KMS-11 (cell line): ENCODE data around the gene FBXL4.
A peak's percentile ranks its signal among the peaks of the same experiment; 100 is the strongest.

Experiments
- H2AFZ ChIP-seq: fragments of 200-600 bp; sonication (generic); 2 replicates; pipeline ENCODE4 v1.6.1; 2016; ENCODE audit warnings: antibody characterized with exemption, mixed run types, low read depth
- H3K27ac ChIP-seq: fragments of 200-600 bp; sonication (generic); 2 replicates; pipeline ENCODE4 v1.6.1; 2016; ENCODE audit warnings: mild to moderate bottlenecking, mixed run types
- H3K27me3 ChIP-seq: fragments of 200-600 bp; sonication (generic); 2 replicates; pipeline ENCODE4 v1.6.1; 2017; ENCODE audit warnings: mild to moderate bottlenecking, low read depth, mixed run types, moderate library complexity; ENCODE audit not compliant: insufficient read depth
- H3K36me3 ChIP-seq: fragments of 200-600 bp; sonication (generic); 2 replicates; pipeline ENCODE4 v1.6.1; 2017; ENCODE audit warnings: mild to moderate bottlenecking, mixed run types; ENCODE audit not compliant: insufficient read depth
- H3K4me1 ChIP-seq: fragments of 200-600 bp; sonication (generic); 2 replicates; pipeline ENCODE4 v1.6.1; 2016; ENCODE audit warnings: mild to moderate bottlenecking, low read depth, mixed run types; ENCODE audit not compliant: poor library complexity, severe bottlenecking
- H3K4me2 ChIP-seq: fragments of 200-600 bp; sonication (generic); 2 replicates; pipeline ENCODE4 v1.7.0; 2016; ENCODE audit warnings: mild to moderate bottlenecking, mixed run types
- H3K4me3 ChIP-seq: fragments of 200-600 bp; sonication (generic); IDR thresholded peaks from 2 replicates; pipeline ENCODE4 v1.6.1; 2017; ENCODE audit warnings: low read depth, low read length, mixed read lengths; ENCODE audit not compliant: insufficient read depth
- H3K79me2 ChIP-seq: fragments of 200-600 bp; sonication (generic); 2 replicates; pipeline ENCODE4 v1.6.1; 2016; ENCODE audit warnings: low read depth, mixed run types; ENCODE audit not compliant: insufficient read depth
- H3K9ac ChIP-seq: fragments of 200-600 bp; sonication (generic); 2 replicates; pipeline ENCODE4 v1.6.1; 2016; ENCODE audit warnings: mild to moderate bottlenecking, mixed run types
- H4K20me1 ChIP-seq: fragments of 200-600 bp; sonication (generic); 2 replicates; pipeline ENCODE4 v1.6.1; 2016; ENCODE audit warnings: mild to moderate bottlenecking, mixed run types; ENCODE audit not compliant: insufficient read depth
- CTCF ChIP-seq: fragments of 200-600 bp; sonication (generic); conservative IDR thresholded peaks from 2 replicates; pipeline ENCODE4 v1.6.1; 2017; ENCODE audit warnings: low read depth, mild to moderate bottlenecking, antibody characterized with exemption, low read length, moderate library complexity, mixed read lengths

FBXL4 gene

DNA sequence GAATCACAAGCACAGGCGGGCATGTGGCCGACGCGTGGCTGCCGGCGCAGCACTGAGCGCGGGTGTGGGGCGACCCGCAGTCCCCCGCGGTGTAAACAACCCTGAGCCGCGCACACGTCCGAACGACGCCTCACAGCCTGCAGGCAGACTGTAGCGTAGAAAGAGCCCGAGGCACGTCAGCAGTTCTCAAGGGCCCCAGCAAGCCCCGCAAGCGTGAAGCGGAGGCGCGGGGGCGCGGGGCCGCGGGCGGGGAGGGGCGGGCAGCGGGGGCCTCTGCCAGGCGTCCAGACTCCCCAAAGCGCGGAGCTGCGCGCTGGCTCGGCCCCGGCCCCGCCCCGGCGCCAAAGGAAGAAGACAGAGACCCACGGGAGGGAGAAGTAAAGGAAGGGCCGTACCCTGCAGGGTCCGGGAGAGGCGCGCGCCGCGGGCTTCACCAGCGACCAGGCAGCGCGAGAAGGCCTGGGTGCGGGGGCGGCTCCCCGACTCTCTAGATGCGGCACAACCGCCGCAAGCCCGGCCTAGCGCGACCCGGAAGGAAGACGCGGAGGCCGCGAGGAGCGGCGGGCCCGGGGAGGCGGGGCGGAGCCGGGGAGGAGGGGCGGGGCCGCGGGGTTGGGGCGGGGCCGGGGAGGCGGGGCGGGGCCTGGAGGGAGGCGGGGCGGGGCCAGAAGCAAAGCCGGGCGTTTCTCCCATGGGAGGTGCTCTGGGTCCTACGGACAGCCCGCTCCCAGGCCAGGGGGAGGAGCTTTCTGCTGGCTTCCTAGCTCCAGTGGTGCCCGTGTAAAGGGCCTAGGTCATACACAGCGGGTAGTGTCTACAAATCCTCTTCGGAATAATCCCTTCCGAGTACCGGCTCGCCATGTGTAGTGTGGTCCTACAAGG is at the start of gene FBXL4:
FBXL4 (minus strand) TSS at position 536 of the 882 bp plus-strand sequence. CDS start 20,958 bp downstream, outside the sequence.
- Histone ChIP-seq H3K4me2 (peak within 1 kb of the TSS; percentile 80), H3K27ac (peak within 1 kb of the TSS; percentile 91), H3K27me3 (no peaks in the 10 kb centered on the region), H3K4me1 (peaks cover 19% of the 10 kb centered on the region), H4K20me1 (no peaks in the 10 kb centered on the region), H3K36me3 (no peaks in the 10 kb centered on the region), H3K4me3 (no peak within 1 kb of the TSS), H2AFZ (peak within 1 kb of the TSS; percentile 66), H3K79me2 (peaks cover 40% of the 10 kb centered on the region), H3K9ac (peak within 1 kb of the TSS; percentile 92)
- no peak for TF ChIP-seq CTCF

DNA sequence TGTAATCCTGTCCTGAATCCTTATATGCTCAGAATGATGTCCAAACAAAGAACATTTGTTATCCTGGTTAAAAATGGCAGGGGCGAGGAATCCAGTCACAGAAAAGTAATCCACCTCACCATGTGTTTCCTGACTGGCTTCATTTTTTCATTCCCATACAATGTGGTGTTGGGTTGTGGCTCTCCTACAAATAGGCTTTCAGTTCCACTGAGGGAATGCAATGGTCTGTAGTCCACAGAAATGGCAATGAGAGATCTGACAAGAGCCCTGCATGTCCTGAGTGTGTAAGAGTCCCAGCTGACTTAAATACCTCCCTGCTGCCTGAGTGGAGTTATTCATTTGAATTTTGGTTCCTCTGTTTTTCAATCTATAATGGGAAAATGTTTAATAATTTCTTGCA is 47.4 kb upstream of the FBXL4 start:
- H3K27me3 ChIP-seq, result no peaks in the 10 kb centered on the region
- H4K20me1 ChIP-seq, result no peaks in the 10 kb centered on the region
- no peak overlapping the region for H3K27ac ChIP-seq
- no peaks in the 10 kb centered on the region for H3K36me3 ChIP-seq
- no peaks in the 10 kb centered on the region for H3K79me2 ChIP-seq
- no peak overlapping the region for H2AFZ ChIP-seq
- no peak overlapping the region for H3K9ac ChIP-seq
- no peaks in the 10 kb centered on the region for H3K4me1 ChIP-seq
- H3K4me2 ChIP-seq, result no peak overlapping the region
- no peak for TF ChIP-seq CTCF
- no peak overlapping the region for H3K4me3 ChIP-seq

DNA sequence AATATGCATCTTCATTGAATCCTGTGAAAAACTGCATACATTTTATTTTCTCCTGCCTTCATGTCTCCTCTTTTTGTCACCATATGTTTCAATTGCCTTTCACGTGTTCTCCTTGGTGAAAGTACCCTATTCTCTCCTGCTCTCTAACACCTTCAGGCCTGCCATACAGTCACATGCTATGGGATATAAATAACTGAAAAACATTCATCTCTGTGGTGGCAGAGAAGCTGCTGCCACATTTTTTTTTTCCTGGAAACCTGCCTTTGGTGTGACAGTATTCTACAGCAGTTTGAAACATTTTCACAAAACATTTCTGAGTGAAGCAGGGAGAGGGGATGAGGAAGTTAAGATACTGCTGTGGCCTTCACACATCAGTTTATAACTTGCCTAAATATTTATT is 44.8 kb upstream of the FBXL4 start:
- H3K4me1 ChIP-seq, result no peaks in the 10 kb centered on the region
- no peak for TF ChIP-seq CTCF
- no peaks in the 10 kb centered on the region for H3K36me3 ChIP-seq
- H2AFZ ChIP-seq, result no peak overlapping the region
- H3K79me2 ChIP-seq, result no peaks in the 10 kb centered on the region
- no peak overlapping the region for H3K4me3 ChIP-seq
- H3K27ac ChIP-seq, result no peak overlapping the region
- H3K9ac ChIP-seq, result no peak overlapping the region
- no peaks in the 10 kb centered on the region for H3K27me3 ChIP-seq
- H3K4me2 ChIP-seq, result no peak overlapping the region
- H4K20me1 ChIP-seq, result no peaks in the 10 kb centered on the region

DNA sequence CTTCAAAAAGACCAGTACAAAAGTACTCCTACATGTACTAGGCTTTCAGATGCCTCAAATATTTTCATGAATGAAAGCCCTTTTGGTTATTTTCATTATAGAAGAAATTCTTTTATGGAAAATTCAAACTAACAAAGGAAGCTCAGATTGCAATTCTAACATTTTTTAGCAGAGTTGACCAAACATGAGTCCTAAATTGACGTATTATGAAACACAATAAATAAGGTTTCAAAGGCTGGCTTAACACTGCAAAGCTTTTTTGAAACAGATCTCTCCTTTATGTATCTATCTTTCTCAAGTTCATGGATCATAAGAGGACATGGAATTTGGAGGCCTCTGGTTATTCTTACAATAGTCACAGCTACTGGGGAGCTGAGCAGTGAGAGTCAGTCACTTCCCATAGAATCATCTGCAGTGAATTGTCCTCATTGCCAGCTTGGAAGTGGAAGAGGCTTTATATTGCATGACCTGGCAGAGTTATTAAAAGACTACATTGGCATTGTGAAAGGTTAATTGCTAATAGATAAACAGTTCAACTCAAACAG is 38.4 kb upstream of the FBXL4 start:
- no peak overlapping the region for H3K4me2 ChIP-seq
- no peaks in the 10 kb centered on the region for H3K79me2 ChIP-seq
- no peaks in the 10 kb centered on the region for H3K4me1 ChIP-seq
- no peak overlapping the region for H3K4me3 ChIP-seq
- no peaks in the 10 kb centered on the region for H3K27me3 ChIP-seq
- no peak overlapping the region for H3K9ac ChIP-seq
- no peaks in the 10 kb centered on the region for H3K36me3 ChIP-seq
- TF ChIP-seq CTCF, result no peak
- H4K20me1 ChIP-seq, result no peaks in the 10 kb centered on the region
- no peak overlapping the region for H3K27ac ChIP-seq
- no peak overlapping the region for H2AFZ ChIP-seq
